ENCODE data around the gene PIP4K2A. TPM values are rescaled to one million over a fixed set of nuclear protein-coding genes. Genes with fewer than 3 reads are reported as not detected.
A peak's percentile ranks its signal among the peaks of the same experiment; 100 is the strongest.

Gene PIP4K2A
- total and polyA plus RNA-seq, 2 experiments from 2014 or later, result 39.9 to 40.1 TPM

GRCh38 chr10:22641743-22642142, 72.6 kb downstream of the PIP4K2A start (continued):
- TF ChIP-seq, protein P1, sequence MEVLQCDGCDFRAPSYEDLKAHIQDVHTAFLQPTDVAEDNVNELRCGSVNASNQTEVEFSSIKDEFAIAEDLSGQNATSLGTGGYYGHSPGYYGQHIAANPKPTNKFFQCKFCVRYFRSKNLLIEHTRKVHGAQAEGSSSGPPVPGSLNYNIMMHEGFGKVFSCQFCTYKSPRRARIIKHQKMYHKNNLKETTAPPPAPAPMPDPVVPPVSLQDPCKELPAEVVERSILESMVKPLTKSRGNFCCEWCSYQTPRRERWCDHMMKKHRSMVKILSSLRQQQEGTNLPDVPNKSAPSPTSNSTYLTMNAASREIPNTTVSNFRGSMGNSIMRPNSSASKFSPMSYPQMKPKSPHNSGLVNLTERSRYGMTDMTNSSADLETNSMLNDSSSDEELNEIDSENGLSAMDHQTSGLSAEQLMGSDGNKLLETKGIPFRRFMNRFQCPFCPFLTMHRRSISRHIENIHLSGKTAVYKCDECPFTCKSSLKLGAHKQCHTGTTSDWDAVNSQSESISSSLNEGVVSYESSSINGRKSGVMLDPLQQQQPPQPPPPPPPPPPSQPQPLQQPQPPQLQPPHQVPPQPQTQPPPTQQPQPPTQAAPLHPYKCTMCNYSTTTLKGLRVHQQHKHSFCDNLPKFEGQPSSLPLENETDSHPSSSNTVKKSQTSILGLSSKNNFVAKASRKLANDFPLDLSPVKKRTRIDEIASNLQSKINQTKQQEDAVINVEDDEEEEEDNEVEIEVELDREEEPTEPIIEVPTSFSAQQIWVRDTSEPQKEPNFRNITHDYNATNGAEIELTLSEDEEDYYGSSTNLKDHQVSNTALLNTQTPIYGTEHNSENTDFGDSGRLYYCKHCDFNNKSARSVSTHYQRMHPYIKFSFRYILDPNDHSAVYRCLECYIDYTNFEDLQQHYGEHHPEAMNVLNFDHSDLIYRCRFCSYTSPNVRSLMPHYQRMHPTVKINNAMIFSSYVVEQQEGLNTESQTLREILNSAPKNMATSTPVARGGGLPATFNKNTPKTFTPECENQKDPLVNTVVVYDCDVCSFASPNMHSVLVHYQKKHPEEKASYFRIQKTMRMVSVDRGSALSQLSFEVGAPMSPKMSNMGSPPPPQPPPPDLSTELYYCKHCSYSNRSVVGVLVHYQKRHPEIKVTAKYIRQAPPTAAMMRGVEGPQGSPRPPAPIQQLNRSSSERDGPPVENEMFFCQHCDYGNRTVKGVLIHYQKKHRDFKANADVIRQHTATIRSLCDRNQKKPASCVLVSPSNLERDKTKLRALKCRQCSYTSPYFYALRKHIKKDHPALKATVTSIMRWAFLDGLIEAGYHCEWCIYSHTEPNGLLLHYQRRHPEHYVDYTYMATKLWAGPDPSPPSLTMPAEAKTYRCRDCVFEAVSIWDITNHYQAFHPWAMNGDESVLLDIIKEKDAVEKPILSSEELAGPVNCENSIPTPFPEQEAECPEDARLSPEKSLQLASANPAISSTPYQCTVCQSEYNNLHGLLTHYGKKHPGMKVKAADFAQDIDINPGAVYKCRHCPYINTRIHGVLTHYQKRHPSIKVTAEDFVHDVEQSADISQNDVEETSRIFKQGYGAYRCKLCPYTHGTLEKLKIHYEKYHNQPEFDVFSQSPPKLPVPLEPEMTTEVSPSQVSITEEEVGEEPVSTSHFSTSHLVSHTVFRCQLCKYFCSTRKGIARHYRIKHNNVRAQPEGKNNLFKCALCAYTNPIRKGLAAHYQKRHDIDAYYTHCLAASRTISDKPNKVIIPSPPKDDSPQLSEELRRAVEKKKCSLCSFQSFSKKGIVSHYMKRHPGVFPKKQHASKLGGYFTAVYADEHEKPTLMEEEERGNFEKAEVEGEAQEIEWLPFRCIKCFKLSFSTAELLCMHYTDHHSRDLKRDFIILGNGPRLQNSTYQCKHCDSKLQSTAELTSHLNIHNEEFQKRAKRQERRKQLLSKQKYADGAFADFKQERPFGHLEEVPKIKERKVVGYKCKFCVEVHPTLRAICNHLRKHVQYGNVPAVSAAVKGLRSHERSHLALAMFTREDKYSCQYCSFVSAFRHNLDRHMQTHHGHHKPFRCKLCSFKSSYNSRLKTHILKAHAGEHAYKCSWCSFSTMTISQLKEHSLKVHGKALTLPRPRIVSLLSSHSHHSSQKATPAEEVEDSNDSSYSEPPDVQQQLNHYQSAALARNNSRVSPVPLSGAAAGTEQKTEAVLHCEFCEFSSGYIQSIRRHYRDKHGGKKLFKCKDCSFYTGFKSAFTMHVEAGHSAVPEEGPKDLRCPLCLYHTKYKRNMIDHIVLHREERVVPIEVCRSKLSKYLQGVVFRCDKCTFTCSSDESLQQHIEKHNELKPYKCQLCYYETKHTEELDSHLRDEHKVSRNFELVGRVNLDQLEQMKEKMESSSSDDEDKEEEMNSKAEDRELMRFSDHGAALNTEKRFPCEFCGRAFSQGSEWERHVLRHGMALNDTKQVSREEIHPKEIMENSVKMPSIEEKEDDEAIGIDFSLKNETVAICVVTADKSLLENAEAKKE (CRISPR knock-in tag; IDR thresholded peaks at IDR 0.05), result no peak
- no peak for TF ChIP-seq POLR2AphosphoS5 (IDR thresholded peaks at IDR 0.05; ENCODE audit: low read depth)
- no peak for TF ChIP-seq EZH2phosphoT487 (IDR thresholded peaks at IDR 0.05; ENCODE audit: unreplicated experiment)
- no peak for TF ChIP-seq NANOG (IDR thresholded peaks at IDR 0.05; ENCODE audit: borderline replicate concordance)
- no peak for TF ChIP-seq ZNF114 (CRISPR knock-in tag; IDR thresholded peaks at IDR 0.05)
- no peak for TF ChIP-seq JUNB (IDR thresholded peaks at IDR 0.05; ENCODE audit: unreplicated experiment)
- no peak for TF ChIP-seq EZH2 (IDR thresholded peaks at IDR 0.05; ENCODE audit: low read depth, unreplicated experiment)
- no peak for TF ChIP-seq CREB1 (CRISPR knock-in tag; IDR thresholded peaks at IDR 0.05; ENCODE audit: low read depth)

DNA sequence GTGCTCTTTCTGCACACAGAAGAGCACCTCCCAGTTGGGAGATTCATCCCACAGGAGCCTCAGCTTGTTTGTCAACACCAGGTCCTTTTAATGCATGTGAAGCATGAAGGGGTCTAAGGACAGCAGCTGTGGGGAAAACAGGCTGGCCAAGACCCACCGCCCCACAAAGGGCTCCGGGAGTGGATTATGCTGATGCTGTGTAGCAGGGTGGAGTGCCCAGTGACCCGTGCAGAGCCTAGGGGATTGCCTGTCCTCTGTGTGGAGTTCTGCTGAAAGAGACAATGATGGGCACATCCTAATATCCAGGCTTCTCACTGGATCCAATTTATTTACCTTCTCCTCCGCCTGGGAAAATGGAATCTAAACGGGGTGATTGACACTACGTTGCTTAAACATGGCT, 74.0 kb downstream of the PIP4K2A start:
- no peaks in the 10 kb centered on the region for H3K27me3 ChIP-seq (ENCODE audit: insufficient read depth)
- no peaks in the 10 kb centered on the region for H3K9me2 ChIP-seq (ENCODE audit: insufficient read depth)
- Mint-ChIP-seq H3K9me3 (no peaks in the 10 kb centered on the region; the same call in 1 of the 3 replicates), H3K27me3 (ENCODE audit: insufficient read depth, low read depth, poor library complexity) (peaks cover 8% of the 10 kb centered on the region), H3K36me3 (ENCODE audit: low read depth) (peaks cover 5% of the 10 kb centered on the region; the same call in 2 of the 3 replicates), H3K27ac (no peak overlapping the region), H3K4me1 (peaks cover 11% of the 10 kb centered on the region), H3K4me3 (no peak overlapping the region)
- H3F3A ChIP-seq (replicated peaks; ENCODE audit: low read depth), result no peaks in the 10 kb centered on the region
- peaks cover 3% of the 10 kb centered on the region; the same call in 1 of the 2 replicates for H4K20me1 ChIP-seq (replicated peaks; ENCODE audit: insufficient read depth)
- H3K36me3 ChIP-seq (ENCODE audit: insufficient read depth), result no peaks in the 10 kb centered on the region
- H3K4me1 ChIP-seq (ENCODE audit: insufficient read depth), result no peaks in the 10 kb centered on the region
- H3K4me3 ChIP-seq, result no peak overlapping the region
- TF ChIP-seq REST (IDR thresholded peaks at IDR 0.05; ENCODE audit: unreplicated experiment) (no peak), ZNF331 (CRISPR knock-in tag; IDR thresholded peaks at IDR 0.05; ENCODE audit: low read depth) (no peak), CTCF (conservative IDR thresholded peaks at IDR 0.05; ENCODE audit: low read depth in 2 of 2) (no peak), EZH2phosphoT487 (IDR thresholded peaks at IDR 0.05; ENCODE audit: unreplicated experiment) (no peak), POLR2AphosphoS5 (IDR thresholded peaks at IDR 0.05; ENCODE audit: low read depth) (no peak), ZNF114 (CRISPR knock-in tag; IDR thresholded peaks at IDR 0.05) (no peak), JUNB (IDR thresholded peaks at IDR 0.05; ENCODE audit: unreplicated experiment) (no peak)
- no peak overlapping the region for H2AFZ ChIP-seq
- peak; percentile 44; the same call in 1 of the 3 replicates for ATAC-seq
- no peak for DNase-seq (ENCODE audit: low spot score)
- H3K79me2 ChIP-seq (replicated peaks; ENCODE audit: insufficient read depth), result peaks cover 98% of the 10 kb centered on the region
- H3K27ac ChIP-seq (ENCODE audit: low read depth), result no peak overlapping the region
- no peak overlapping the region for H3K4me2 ChIP-seq
